ENCODE measurements around the gene DMXL1.
"Not testable (repeated sequence)": the region's sequence is repeated elsewhere in the genome, so short reads cannot be mapped to it uniquely, and the experiment has no call there.

Gene DMXL1

GRCh38 chr5:119063579-119064379 is 7.1 kb upstream of the DMXL1 start:
- DNase-seq (ENCODE audit: low read depth in 2 of 2, low spot score in 1 of 2): no peak

GRCh38 chr5:119067450-119067849 is 3.4 kb upstream of the DMXL1 start:
- DNase-seq (ENCODE audit: low read depth in 2 of 2, low spot score in 1 of 2): no peak

DNA sequence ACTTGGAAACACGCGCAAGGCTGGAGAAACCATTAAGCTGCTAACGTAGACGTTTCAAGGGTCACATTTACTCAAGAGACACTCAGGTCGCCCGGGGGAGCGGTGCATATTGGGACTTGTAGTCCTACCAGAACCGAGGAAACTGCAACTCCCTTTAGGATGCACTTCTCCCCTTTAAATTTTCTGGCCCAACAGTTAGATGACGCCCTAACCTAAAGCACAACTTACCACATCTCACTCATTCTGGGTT is 384 bp upstream of the DMXL1 start:
- peak in 1 of 2 donors; percentile 50 for DNase-seq (ENCODE audit: low read depth in 2 of 2, low spot score in 1 of 2)

DNA sequence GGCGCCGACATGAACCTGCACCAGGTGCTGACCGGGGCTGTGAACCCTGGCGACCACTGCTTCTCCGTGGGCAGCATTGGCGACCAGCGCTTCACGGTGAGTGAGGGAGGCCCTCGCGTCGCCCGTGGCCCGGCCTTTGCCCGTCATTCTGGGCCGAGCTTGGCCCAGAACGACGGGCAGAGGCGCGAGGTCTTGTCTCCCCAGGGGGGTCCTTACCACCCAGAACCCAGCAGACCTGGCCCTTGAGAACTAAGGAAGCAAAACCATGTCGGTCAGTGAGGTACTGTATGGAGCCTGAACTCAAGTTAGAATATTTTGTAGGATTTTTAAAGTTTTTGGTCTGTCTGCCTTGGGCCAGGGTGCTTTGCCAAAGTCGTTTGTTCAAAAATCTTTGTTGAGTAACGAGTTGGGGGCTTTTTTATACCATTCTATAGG is 691 bp downstream of the DMXL1 start:
- no peak for DNase-seq (ENCODE audit: low read depth in 2 of 2, low spot score in 1 of 2)

DNA sequence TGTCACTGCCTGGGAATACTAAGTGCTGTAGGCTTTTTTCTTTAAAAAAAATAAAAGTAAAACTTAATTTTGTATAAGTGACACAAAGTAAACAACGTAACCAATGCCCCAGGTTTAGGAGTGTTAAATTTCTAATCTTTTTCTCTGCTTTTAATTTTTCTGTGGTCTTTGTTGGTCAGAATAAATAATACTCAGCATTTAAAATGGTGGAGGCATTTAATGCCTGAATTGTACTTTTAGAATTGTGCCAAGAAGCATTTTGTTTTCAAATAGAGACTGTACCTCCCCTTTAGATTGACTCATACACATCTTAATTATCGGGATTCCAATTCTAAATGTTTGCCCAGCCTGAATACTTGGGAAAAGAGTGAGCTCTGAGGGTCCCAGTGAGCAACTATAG is 1.6 kb downstream of the DMXL1 start:
- no peak for DNase-seq (ENCODE audit: low read depth in 2 of 2, low spot score in 1 of 2)

GRCh38 chr5:119073746-119074337 is 3.0 kb downstream of the DMXL1 start:
- DNase-seq (ENCODE audit: low read depth in 2 of 2, low spot score in 1 of 2): not testable (repeated sequence)

DNA sequence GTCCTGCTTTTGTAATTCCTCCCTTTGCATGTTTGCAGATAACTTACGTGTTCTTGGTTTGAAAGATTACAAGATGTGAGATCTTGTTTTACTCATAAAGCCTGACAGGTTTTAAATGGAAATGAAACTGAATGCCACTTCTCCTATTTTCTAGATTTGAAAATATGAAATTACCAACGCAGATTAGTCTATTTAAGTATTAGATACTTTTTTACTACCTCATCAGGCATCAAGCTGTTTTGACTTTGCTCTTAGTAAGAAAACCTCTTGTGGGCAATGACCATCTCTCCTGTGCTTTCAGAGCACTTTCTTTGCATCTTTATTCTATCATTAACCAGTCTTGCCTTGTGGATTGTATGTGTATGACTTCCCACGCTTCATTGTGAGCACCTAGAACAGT is 3.5 kb downstream of the DMXL1 start:
- no peak for DNase-seq (ENCODE audit: low read depth in 2 of 2, low spot score in 1 of 2)

DNA sequence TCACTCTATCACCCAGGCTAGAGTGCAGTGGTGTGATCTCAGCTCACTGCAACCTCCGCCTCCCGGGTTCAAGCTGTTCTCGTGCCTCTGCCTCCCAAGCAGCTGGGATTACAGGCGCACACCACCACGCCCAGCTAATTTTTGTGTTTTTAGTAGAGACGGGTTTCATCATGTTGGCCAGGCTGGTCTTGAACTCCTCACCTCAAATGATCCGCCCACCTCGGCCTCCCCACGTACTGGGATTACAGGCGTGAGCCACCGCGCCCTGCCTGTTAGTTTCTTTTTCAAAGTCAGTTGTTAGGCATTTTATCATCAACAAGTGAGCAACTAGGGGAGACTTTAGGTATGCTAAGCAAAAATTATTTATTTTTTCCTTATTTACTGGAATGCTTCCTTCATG is 4.4 kb downstream of the DMXL1 start:
- not testable (repeated sequence) for DNase-seq (ENCODE audit: low read depth in 2 of 2, low spot score in 1 of 2)

- no peak for DNase-seq (ENCODE audit: low read depth in 2 of 2, low spot score in 1 of 2)
These were observed 5.2 kb downstream of the DMXL1 start for GRCh38 chr5:119076080-119076479.

- no peak for DNase-seq (ENCODE audit: low read depth in 2 of 2, low spot score in 1 of 2)
These were observed 6.6 kb downstream of the DMXL1 start for GRCh38 chr5:119077444-119077843.

- DNase-seq (ENCODE audit: low read depth in 2 of 2, low spot score in 1 of 2): no peak
These were observed 7.4 kb downstream of the DMXL1 start for GRCh38 chr5:119078071-119078846.

DNA sequence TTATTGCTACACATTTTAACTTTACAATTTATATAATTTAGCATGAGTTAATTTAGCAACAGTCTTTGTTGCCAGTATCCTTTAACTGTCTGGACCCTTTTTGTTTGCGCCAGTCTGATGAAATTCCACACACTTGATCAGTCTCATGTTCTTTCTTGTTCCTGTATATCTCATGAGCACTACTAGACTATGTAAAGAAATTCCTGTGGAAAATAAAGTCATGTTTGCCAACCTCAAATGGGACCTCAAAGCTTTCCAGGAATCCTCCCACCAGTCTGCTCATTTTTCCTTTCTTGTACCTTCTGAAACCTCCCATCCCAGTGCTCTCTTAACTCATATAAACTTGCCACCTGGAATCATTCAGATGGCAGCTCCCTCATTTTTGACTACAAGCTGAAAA is 8.0 kb downstream of the DMXL1 start:
- no peak for DNase-seq (ENCODE audit: low read depth in 2 of 2, low spot score in 1 of 2)

- no peak for DNase-seq (ENCODE audit: low read depth in 2 of 2, low spot score in 1 of 2)
These were observed 8.5 kb downstream of the DMXL1 start for GRCh38 chr5:119079318-119079921.

DNA sequence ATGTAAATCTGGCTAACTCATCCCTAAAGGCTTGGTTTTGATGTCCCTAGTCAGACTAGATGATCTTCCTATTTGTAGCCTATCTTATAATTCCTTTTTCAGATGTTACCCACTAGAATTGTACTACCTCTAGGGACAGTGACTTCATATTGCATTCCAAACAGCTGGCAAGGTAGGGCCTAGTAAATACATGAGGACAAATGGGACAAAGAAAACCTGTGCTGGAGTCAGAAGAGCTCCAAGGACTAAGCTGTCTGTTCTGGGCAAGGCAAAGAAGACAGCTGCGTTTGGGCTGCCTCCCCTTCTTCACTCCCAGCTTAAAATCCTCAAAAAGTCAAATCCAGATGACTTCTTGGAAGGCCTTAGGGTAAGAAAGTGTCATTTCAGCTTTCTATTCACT is 10.0 kb downstream of the DMXL1 start:
- DNase-seq (ENCODE audit: low read depth in 2 of 2, low spot score in 1 of 2): no peak

GRCh38 chr5:119082691-119083090 is 11.8 kb downstream of the DMXL1 start:
- DNase-seq (ENCODE audit: low read depth in 2 of 2, low spot score in 1 of 2): no peak

GRCh38 chr5:119083679-119084078 is 12.8 kb downstream of the DMXL1 start:
- no peak for DNase-seq (ENCODE audit: low read depth in 2 of 2, low spot score in 1 of 2)

- no peak for DNase-seq (ENCODE audit: low read depth in 2 of 2, low spot score in 1 of 2)
These were observed 17.6 kb downstream of the DMXL1 start for GRCh38 chr5:119088438-119088837.

- no peak for DNase-seq (ENCODE audit: low read depth in 2 of 2, low spot score in 1 of 2)
These were observed 24.7 kb downstream of the DMXL1 start for GRCh38 chr5:119095611-119096010.

GRCh38 chr5:119105971-119106370 is 35.1 kb downstream of the DMXL1 start:
- DNase-seq (ENCODE audit: low read depth in 2 of 2, low spot score in 1 of 2): no peak

DNA sequence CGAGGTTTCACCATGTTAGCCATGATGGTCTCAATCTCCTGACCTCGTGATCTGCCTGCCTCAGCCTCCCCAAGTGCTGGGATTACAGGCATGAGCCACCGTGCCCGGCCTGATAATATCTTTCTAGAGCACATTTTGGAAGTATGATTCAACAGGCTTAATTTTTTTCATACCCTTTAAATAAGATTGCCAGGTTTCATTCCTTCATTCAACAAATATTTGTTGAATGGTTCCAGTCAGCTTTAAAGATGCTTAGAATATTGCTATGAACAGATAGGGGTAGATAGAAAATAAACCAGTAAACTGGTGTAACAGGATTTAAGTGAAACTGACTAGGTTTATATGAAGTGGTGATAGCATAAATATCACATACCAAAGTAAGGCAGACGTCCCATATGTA is 41.3 kb downstream of the DMXL1 start:
- no peak for DNase-seq (ENCODE audit: low read depth in 2 of 2, low spot score in 1 of 2)

DNA sequence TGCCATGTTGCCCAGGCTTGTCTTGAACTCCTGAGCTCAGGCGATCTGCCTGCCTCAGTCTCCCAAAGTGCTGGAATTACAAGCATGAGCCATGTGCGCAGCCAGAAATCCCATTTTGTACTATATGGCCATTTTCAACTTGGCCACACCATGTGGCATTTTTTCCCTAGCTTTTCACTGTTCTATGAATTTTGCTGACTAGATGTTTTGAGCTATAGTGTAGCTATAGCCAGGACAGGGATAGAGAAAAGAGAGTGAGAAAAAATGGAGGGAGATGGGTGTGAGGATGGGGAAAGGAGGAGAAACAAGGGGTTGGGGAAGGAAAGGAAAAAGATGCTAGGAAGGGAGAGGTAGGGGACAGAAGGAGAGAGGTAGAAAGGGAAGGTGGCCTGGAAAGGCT is 46.4 kb downstream of the DMXL1 start:
- no peak for DNase-seq (ENCODE audit: low read depth in 2 of 2, low spot score in 1 of 2)

DNA sequence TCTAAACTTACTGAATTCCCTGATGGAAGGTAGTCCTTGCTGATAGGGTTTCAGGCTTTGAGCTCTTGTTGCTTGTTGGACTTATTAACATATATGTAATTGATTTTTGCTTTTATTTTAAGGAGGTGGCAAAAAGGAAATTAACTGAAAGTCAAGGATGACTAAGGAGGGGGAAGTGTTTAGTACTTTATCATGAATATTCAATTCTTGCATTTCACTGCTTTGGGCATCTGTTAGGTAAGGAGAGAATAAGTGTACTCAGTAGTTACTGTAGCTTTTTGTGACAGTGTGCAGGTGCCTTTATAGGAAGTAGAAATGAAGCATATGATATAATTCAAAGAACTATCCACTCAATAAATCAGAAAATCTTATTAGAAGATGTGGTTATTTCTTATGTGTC is 47.1 kb downstream of the DMXL1 start:
- no peak for DNase-seq (ENCODE audit: low read depth in 2 of 2, low spot score in 1 of 2)

All from stimulated activated CD8-positive, alpha-beta memory T cell treated with anti-CD3 and anti-CD28 coated beads, Interleukin-4, amount 100 ng/mL, for 1 hour (primary cell).